Astrocyte of the cerebellum (primary cell): ENCODE measurements around the gene ACTA2.

Experiments used
- DNase-seq: peaks from one replicate; pipeline ENCODE4 v3.0.0-alpha.2; 2011; ENCODE audit warnings: low read depth
- H3K4me3 ChIP-seq: 2 replicates; pipeline ENCODE4 v1.5.1; 2011; ENCODE audit warnings: mild to moderate bottlenecking, low read depth, low read length, moderate library complexity
- in situ Hi-C: cut with HindIII; loops from 2 replicates; pipeline ENCODE4 v1.10.0; 2017; ENCODE audit warnings: low sequenced_read_pairs
- TF ChIP-seq, protein P1 (sequence below): IDR thresholded peaks from 2 replicates; pipeline ENCODE4 v1.5.1; 2012; ENCODE audit warnings: low read length, low read depth, moderate library complexity, mild to moderate bottlenecking; ENCODE audit errors: missing control alignments

The ACTA2 gene

DNA sequence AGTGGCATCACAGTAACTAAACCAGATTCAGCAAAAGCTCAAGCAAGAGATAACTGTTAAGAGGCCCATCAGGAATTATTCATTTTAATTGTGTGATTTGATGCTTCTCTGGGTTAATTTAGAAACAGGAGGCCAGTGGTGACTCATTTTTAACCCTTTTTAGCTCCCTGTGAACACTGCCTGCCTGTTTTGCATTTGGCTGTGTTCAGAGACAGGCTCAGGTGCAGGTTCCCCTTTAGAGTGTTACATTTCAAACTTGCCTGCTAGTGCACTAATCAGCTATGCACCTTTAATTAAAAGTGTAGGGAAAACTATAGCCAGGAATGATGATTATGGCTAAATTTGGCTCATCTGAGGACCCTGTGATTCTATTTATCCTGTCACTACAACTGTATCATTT, 66.0 kb downstream of the ACTA2 start:
- in situ Hi-C loops = no loop called here
- DNase-seq = no peak
- no peak overlapping the region for H3K4me3 ChIP-seq
- TF ChIP-seq, protein P1, sequence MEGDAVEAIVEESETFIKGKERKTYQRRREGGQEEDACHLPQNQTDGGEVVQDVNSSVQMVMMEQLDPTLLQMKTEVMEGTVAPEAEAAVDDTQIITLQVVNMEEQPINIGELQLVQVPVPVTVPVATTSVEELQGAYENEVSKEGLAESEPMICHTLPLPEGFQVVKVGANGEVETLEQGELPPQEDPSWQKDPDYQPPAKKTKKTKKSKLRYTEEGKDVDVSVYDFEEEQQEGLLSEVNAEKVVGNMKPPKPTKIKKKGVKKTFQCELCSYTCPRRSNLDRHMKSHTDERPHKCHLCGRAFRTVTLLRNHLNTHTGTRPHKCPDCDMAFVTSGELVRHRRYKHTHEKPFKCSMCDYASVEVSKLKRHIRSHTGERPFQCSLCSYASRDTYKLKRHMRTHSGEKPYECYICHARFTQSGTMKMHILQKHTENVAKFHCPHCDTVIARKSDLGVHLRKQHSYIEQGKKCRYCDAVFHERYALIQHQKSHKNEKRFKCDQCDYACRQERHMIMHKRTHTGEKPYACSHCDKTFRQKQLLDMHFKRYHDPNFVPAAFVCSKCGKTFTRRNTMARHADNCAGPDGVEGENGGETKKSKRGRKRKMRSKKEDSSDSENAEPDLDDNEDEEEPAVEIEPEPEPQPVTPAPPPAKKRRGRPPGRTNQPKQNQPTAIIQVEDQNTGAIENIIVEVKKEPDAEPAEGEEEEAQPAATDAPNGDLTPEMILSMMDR = no peak
